Urothelium cell line (cell line): Measurements from ENCODE around the gene ENAH.

Source experiments
- DNase-seq: peaks from one replicate; pipeline ENCODE4 v3.0.0; 2011; ENCODE audit warnings: low spot score, mixed read lengths
- FAIRE-seq: peaks from 2 replicates; lab custom pipeline; 2011; peaks lifted over from hg19 to GRCh38; lab: Jason Lieb, UNC

Gene ENAH

DNA sequence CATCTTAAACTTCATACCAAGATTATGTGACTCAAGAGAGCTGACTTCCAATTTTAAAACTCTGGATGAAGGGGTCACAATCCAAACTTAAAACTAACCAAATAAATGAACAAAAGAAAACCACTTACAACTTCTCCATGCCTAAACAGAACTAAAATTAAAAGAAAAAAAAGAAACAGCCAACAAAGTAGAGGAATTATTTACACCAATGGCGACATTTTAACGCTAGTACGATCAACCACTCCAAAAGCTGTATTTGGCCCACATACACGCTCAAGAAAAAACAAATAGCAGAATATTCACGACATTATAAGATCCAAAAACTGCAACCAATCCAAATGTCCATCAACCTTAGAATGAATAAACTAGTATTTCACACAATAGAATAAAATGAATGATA is 42.4 kb downstream of the ENAH start:
- no peak for DNase-seq

DNA sequence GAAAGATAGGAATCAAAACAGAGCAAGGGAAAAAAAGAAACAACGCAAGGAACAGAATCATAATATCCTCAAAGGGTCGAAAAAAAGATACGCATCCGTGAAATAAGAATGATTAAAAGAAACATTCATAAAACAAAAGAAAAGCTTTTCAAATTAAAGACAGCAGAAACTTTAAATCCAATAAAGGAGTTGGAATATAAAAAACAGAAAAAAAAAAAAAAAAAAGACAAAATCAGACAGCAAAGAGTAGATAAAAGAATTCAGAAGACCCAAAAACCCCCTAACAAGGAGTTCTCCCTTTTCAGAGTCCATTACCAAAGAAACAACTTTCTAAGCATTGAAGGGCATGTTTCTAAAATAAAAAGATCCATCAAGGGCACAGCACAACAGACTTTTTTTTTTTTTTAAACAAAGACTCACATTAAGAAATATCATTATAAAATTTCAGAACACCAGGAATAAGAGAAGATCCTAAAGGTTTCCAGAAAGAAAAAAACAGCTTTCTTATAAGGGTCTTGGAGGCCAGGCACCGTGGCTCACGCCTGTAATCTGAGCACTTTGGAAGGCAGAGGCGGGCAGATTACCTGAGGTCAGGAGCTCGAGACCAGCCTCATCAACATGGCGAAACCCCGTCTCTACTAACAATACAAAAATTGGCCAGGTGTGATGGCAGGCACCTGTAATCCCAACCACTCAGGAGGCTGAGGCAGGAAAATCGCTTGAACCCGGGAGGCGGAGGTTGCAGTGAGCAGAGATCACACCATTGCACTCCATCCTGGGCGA is 44.7 kb downstream of the ENAH start:
- DNase-seq: no peak
- no peak for FAIRE-seq

More for the DNA sequence above, 42.4 kb downstream of the ENAH start:
- FAIRE-seq: no peak

GRCh38 chr1:225607355-225607754 is 45.6 kb downstream of the ENAH start:
- no peak for FAIRE-seq
- DNase-seq: no peak

GRCh38 chr1:225603538-225604354 is 49.2 kb downstream of the ENAH start:
- DNase-seq (peak; percentile 31), FAIRE-seq (no peak)

DNA sequence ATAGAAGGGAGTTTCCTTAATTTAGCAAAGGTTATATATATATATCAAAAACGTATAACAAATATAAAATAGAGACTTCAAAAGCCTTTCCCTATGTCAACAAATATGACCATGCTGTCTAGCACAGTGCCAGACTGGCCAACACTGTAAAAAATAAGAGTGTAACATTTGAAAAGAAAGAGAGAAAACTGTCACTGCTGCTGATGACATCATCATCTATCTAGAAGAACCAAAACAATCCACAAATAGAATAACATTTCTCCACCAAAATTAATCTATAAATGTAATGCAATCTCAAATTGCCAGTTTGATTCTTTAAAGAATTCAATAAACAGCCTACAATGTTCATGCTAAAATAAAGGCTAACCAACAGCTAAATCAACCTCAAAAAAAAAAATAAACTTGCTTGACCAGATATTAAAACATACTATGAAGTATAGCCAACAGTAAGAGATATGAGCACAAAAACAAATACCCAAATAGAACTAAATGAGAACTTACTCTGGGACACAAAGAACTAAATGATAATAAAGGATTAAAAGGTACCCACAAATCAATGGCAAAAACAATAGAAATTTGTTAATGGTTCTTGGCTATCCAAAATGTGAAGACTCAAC is 50.2 kb downstream of the ENAH start:
- FAIRE-seq (no peak), DNase-seq (no peak)

DNA sequence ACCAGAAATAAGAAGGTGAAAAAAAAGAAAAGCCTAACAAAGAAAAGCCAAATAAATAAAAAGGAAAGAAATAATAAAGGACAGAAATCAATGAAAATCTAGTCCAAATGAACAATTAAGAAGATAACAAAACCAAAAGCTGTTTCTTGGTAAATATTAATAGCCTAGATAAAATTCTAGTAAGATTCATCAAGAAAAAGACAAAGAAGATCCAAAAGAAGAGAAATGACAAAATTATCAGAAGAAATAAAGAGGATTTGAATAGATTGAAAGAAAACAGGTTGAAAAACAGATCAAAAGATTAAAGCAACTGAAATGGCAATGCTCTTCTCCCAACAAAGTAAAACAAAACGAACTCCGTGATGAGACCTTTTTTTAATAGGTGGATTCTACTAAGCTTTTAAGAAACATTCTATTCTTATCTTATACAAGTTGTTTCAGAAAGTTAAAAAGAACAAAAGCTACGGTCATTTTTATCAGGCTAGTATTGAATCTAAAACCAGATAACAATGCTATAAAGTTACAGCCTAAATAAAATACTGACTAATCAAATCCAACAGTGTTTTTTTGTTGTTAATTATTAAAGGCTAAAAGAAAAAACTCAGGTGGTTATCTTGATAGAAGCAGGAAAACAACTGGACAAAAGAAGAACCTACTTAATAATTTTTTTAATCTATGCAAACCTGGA is 50.9 kb downstream of the ENAH start:
- FAIRE-seq (no peak), DNase-seq (no peak)

DNA sequence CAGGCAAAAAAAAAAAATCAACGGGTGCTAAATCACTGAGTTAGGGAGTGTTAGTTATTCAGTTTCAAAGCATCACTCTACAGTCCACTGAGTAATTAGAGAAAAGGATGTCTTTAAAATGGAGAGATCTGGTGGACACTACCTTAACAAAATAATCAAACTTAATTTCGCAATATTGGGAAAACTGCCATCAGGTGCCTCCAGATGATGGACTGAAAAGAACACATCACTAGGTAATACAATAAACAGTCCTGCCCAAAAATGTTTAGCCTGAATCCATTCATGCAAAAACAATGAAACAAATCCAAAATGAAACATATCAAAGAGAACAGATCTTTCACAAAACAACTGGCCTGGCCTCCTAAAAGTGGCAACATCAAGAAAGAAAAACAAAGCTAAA is 54.1 kb downstream of the ENAH start:
- FAIRE-seq (no peak), DNase-seq (no peak)

DNA sequence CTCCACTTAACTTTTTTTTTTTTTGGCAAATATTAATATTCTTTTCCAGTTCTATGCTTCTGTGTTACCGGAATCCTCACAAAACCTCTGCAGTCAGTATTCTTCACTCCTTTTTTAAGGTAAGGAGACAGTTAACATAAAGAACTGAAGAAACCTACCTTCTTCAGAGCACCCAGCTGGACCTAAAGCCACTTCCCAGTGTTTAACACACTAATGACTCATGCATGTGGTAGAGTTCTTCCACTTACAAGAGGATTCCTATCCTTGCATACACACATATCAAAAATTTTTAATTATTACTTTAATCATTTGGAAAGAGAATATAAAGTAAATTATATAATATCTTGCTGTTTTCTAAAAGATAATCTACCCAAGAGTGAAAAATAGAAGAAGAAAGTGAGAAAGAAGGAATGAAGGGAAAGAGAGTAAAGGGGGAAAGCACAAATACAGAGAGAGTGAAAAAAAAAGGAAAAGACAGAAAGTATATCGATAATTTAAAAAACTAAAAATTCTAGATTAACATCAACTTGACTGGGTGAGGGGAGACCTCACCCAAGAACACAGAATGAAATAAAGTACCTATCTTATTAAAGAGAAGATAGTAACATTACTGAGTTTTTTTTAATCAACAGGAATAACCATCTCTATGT is 54.9 kb downstream of the ENAH start:
- no peak for DNase-seq
- FAIRE-seq: no peak

- FAIRE-seq: no peak
- no peak for DNase-seq
Measured at GRCh38 chr1:225596736-225597135, 56.2 kb downstream of the ENAH start.

- FAIRE-seq (no peak), DNase-seq (no peak)
Measured at GRCh38 chr1:225595974-225596551, 56.9 kb downstream of the ENAH start.

DNA sequence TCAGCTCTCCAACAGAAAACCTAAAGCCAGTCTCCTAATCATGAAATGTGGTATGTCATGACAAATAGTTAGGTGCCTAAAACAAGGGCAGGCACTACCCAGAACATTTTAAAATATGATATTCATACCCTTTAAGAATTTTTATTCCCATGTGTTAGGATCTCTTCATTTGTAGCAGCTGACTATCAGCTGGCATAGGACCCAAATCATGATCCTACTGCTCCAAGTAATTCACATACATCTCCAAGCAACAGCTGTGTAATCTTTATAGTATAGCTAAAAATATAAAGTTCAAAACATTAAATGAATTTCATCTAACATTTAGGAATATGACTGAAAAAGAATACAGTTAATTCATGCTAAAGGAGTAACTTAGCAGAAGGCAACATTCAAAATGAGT is 57.5 kb downstream of the ENAH start:
- no peak for FAIRE-seq
- no peak for DNase-seq

DNA sequence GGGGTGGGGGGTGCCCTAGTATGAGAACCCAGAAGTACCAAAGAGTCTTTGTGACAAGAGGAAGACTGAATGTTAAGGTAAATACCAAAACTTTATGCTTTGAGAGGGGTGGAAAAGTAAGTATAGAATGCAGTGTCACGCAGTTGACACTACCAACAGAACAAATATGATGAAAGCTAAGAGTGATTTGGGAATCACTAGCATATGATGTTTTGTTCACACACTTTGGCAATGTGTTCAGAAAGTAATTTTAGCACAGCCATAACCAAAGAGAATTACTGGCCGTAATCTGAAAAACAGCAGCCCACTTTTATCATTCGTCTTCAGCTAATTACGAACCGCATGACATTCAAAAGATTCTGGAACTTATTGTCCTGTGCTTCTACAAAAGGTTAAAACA is 59.5 kb downstream of the ENAH start:
- FAIRE-seq (no peak), DNase-seq (no peak)

- no peak for FAIRE-seq
- DNase-seq: no peak
Measured at GRCh38 chr1:225592362-225593025, 60.4 kb downstream of the ENAH start.

GRCh38 chr1:225587310-225587709 is 65.6 kb downstream of the ENAH start:
- DNase-seq (no peak), FAIRE-seq (no peak)

- no peak for DNase-seq
- no peak for FAIRE-seq
Measured at GRCh38 chr1:225581186-225581585, 71.7 kb downstream of the ENAH start.

DNA sequence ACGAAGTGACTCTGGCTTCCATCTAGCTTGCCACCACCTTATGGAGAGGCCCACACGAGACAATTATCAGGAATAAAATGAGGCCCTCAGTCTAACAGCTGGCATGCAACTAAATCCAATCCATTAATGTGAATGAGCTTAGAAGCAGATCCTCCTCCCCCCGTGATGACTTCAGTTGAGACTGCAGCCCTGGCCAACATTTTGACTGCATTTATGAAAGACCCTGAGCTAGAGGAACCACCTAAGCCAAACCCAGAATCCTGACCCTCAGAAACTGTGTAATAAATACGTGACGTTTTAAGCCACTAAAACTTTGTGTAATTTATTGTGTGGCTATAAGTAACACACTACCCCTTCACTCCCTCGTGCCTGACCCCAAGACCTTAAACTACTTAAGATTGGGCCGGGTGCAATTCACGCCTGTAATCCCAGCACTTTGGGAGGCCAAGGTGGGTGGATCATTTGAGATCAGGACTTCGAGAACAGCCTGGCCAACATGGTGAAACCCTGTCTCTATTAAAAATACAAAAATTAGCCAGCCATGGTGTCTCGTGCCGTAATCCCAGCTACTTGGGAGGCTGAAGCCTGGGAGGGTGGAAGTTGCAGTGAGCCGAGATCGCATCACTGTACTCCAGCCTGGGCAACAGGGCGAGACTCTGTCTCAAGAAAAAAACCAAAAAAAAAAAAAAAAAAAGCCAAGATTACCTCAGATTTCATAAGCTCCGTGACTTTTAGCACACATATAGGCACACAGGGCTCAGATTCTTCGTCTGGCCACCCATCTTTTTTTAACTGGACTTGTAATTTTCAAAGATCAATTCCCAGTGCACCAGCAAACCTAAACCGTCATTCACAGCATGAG is 72.5 kb downstream of the ENAH start:
- DNase-seq (no peak), FAIRE-seq (no peak)

DNA sequence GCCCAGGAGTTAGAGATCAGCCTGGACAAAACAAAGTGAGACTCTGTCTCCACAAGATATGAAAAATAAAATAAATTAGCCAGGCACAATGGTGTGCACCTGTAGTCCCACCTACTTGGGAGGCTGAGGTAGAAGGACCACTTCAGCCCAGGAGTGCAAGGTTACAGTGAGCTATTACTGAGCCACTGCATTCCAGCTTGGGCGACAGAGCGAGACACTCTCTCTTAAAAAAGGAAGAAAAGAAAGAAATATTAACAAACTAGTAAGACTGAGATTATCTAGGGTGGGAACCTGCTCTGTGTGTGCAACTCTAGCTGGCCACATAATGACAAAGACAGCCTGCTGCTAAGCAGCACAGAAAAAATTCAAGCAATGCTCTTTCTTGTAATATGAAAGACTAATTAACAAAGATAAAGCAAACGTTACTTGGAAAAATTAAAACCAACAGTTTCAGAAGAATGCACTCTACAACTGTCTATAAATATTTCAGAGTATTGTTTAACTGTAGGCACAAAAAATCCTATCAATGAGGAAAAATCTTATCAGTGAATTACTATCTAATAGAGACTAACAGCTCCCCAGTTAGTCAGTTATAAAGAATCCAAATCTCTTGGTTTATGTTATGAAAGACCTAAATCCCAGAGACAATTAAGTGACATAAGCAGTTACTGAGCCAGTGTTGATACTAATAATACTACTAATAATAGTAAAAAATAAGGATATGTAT is 74.5 kb downstream of the ENAH start:
- no peak for FAIRE-seq
- no peak for DNase-seq

DNA sequence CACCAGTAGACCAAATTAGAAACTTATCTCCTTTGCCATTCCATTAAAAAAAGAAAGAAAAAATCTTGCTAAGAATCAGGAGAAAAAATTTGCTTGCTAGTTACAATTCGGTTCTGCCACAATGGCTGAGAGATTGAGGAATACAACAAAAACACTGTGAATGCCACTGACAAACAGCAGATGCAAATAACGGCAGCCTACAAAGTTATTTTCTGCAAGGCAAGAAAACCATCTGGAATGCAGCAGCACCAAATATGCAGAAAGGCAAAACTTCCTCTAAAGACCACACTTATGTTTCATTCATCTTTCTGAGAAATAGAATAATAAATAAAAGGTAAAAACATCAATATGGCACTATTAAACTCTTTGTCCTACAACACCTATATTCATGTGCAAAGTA is 75.7 kb downstream of the ENAH start:
- FAIRE-seq: no peak

More for the DNA sequence above, 75.7 kb downstream of the ENAH start:
- DNase-seq: no peak
